A549 treated with Hydrocortisone at 1 μM for 4 hours (cell line): ENCODE results near the gene NDUFAF2. TPM values are rescaled to one million over a fixed set of nuclear protein-coding genes. Genes with fewer than 3 reads are reported as not detected.

ENCODE experiments used
- total RNA-seq: library from RNA; stranded (reverse); fragments of 200-300 nt; extraction: Qiagen RNA extraction; gene quantifications from 5 replicates; pipeline ENCODE4 v1.2.3, GENCODE V29; 2022

NDUFAF2 gene, protein sequence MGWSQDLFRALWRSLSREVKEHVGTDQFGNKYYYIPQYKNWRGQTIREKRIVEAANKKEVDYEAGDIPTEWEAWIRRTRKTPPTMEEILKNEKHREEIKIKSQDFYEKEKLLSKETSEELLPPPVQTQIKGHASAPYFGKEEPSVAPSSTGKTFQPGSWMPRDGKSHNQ
- total RNA-seq, result 67.8 to 84.2 TPM (median 74.7 TPM) in 5 replicates

DNA sequence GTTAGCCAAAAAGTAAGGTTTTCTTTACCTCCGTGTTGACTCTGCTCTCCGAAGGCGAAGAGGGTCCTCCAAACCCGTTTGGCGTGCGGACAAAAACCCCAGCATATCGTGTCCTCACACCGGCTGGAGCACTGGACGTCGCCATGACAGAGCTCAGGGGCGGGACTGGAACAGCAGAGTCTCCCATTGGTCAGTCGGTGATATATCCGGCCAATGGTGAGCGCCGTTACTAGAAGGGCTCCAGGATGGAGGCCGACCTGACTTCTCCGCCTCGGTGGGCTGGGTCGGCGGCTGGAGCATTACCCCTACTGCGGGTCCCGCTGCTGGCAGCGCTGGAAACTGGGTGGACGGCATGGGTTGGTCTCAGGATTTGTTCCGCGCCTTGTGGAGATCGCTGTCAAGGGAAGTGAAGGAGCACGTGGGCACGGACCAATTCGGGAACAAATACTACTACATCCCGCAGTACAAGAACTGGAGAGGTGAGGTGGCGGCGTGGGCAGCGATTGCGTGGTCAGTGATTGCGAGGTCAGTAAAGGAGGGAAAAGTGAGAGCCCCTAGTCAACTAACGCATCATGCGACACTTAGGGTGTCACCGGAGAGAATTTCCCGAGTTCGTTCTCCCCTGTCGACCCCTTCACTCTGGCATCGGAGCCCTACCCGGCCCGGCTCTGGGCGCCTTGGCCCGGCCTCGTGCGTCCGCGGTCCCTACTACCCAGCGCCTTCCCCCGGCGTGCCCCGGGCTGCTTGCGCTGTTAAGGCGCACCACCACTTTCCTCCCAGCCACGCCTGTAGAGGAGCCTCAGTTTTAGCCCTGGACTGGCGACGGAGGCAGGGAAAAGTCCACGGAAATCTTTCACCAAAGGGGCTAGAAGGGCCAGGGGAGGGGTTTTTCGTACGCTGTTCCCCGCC lies at the start of gene NDUFAF2, which contains the start of gene ERCC8:
Gene NDUFAF2, plus strand, starts transcription at position 302 of the 909 bp plus-strand sequence. Its CDS starts 51 bp downstream, at position 353.
Gene ERCC8, minus strand, starts transcription at position 167 of the 909 bp plus-strand sequence. Its CDS starts 62 bp downstream, at position 105.

DNA sequence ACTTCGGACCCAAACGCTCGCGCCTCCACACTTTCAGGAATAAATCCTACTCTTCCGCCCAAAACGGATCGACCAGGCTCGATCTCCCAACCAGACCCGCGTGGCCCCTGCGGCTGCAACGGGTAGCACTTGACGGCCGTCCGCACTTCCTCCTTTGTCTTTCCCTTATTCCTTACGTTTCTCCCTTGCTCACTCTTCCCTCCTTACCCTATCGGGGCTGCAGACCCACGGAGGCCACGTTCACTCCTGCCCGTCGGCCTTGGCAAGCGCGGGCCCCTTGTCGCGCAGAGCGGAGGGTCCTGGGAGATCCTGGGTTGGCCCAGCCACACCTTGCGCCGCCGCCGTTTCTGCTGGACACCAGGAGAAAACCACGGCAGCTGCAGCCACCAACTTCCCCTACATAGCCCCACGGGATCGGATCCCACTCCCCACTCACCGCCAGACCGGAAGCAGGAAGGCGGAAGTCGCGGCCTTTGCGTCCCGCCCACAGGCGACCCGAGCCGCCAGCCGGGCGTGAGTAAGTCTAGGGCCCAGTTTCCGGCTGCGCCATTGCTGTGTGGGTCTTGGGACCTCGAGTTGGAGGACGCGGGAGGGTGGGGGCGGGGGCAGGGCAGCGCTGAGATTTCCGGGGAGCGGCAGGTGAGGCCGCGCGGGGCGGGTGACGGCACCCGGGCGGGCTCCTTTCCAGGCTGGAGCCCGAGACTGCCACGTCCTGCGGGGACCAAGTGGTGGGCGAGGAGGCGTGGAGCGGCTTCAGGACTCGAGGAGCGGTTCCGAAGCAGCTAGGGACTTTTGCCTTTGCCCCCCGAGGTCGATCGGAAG lies 217.2 kb downstream of the NDUFAF2 start, which contains the start of gene SMIM15:
Gene SMIM15, minus strand, starts transcription at position 459 of the 822 bp plus-strand sequence. CDS start 2,297 bp downstream, outside the sequence.

Other genes with a start within 250 kb of the NDUFAF2 start
- 13.2 to 17.6 TPM (median 15.0 TPM) in 5 replicates for gene DEPDC1B, start 245.0 kb upstream of the NDUFAF2 start, total RNA-seq
- gene ELOVL7, start 100.9 kb upstream of the NDUFAF2 start, total RNA-seq, result 8.4 to 14.7 TPM (median 10.7 TPM) in 5 replicates
- 11.7 to 21.1 TPM (median 13.8 TPM) in 5 replicates for gene ERCC8, start 135 bp upstream of the NDUFAF2 start, total RNA-seq
- 65.1 to 92.9 TPM (median 68.0 TPM) in 5 replicates for gene SMIM15, start 217.3 kb downstream of the NDUFAF2 start, total RNA-seq